Heart right ventricle (tissue), 16 donors: Measurements from ENCODE around the gene PRR7. TPM values are rescaled to one million over a fixed set of nuclear protein-coding genes. Genes with fewer than 3 reads are reported as not detected.

Source experiments
- ATAC-seq, 8 donors: fragments of 200-7000 bp; cut with Tn5 transposase; one replicate each; pipeline ENCODE4 v1.9.1; 2020; ENCODE audit warnings: mild to moderate bottlenecking in 8 of 8, moderate library complexity in 8 of 8, moderate number of reproducible peaks in 1 of 8
- DNase-seq, 2 donors: peaks; one replicate each; pipeline ENCODE4 v3.0.0-alpha.2; 2020
- H3K27ac ChIP-seq, 10 donors: fragments of 200-600 bp; sonication (generic) in 2 of 10; one replicate each; pipeline versions ENCODE4 v1.5.0 to v1.8.0; 2020 to 2022; ENCODE audit warnings: mild to moderate bottlenecking in 3 of 10
- H3K27me3 ChIP-seq, 7 donors: fragments of 200-600 bp; one replicate each; pipeline ENCODE4 v1.8.0; 2021 to 2022; ENCODE audit warnings: mild to moderate bottlenecking in 2 of 7
- H3K36me3 ChIP-seq, 9 donors: fragments of 200-600 bp; sonication (generic) in 1 of 9; one replicate each; pipeline versions ENCODE4 v1.5.0 to v1.8.0; 2020 to 2022; ENCODE audit warnings: mild to moderate bottlenecking in 2 of 9
- H3K4me1 ChIP-seq, 9 donors: fragments of 200-600 bp; sonication (generic) in 1 of 9; one replicate each; pipeline versions ENCODE4 v1.5.0 to v1.8.0; 2020 to 2022; ENCODE audit warnings: mild to moderate bottlenecking in 4 of 9
- H3K4me3 ChIP-seq, 10 donors: fragments of 200-600 bp; sonication (generic) in 2 of 10; one replicate each; pipeline versions ENCODE4 v1.5.0 to v1.8.0; 2020 to 2022; ENCODE audit warnings: mild to moderate bottlenecking in 7 of 10, moderate library complexity in 2 of 10
- H3K9me3 ChIP-seq, 11 donors: fragments of 200-600 bp in 10 of 11; sonication (generic) in 2 of 11; one replicate each; pipeline versions ENCODE4 v1.5.0 to v1.8.0; 2013 to 2022; ENCODE audit warnings: mild to moderate bottlenecking in 2 of 11, control low read depth in 1 of 11, moderate library complexity in 1 of 11
- CTCF ChIP-seq, 9 donors: fragments of 200-600 bp; sonication (generic) in 2 of 9; IDR thresholded peaks; one replicate each; pipeline versions ENCODE4 v1.5.0 to v1.8.0; 2021 to 2022; ENCODE audit warnings: antibody characterized with exemption in 9 of 9, mild to moderate bottlenecking in 5 of 9, moderate library complexity in 1 of 9
- whole genome bisulfite sequencing, 2 donors: extraction: QIAGEN DNeasy Blood & Tissue Kit; methylation state at CpG; one replicate each; pipeline ENCODE4 v1.1.7; 2013; ENCODE audit warnings: inconsistent platforms in 1 of 2; 5-methylcytosine and 5-hydroxymethylcytosine counted together
- intact Hi-C, 10 donors: fragments of 100-400 bp; cut with DNase I; formaldehyde crosslinking; loops; one replicate each; pipeline versions ENCODE4 v1.11.1 to v1.14.2; 2022
- polyA plus RNA-seq, 2 donors: library from polyadenylated mRNA; stranded (reverse); fragments of 200-250 nt; gene quantifications; one replicate each; pipeline ENCODE4 v1.2.3, GENCODE V29; 2013
- total RNA-seq, 10 donors: library from RNA; stranded (reverse); fragmentation: NEBNext Ultra II Directional in 3 of 10; extraction: Animal tissue kit (Norgen Biotek cat#: 25700) in 3 of 10; gene quantifications; one replicate each; pipeline versions ENCODE4 v1.2.1 to v1.2.4, GENCODE V29; 2021 to 2023
- donor health status: Arrhythmogenic right ventricular cardiomyopathy.
- donor health status: ischemic (EF 13 %, LVEDD 7.1; RV severe dilation, severe dysfunction).
- donor health status: healthy with polysubstance abuse.
- donor health status: DM: no; HTN: yes; CAD: no.
- donor health status: DM: no; HTN: no; CAD: no.
- donor health status: ischemic (EF 25% LVEDD 6.9; RV normal size, moderate dysfunction).
- donor health status: ischemic (EF 25% LVEDD 5.7; RV mildly dilated, moderate dysfunction).
- donor health status: healthy.
- donor health status: DM: yes; HTN: yes; CAD: no.
- donor health status: Ischemic cardiomyopathy.
- donor health status: ischemic (EF 35%, LVEDD 5.7; RV mildly dilated, moderate dysfunction).
- donor health status: nonischemic (EF 11% LVEDD 7.7; RV severe dilation, severe dysfunction).
- donor health status: DM: yes; HTN: yes; CAD: no.
- donor health status: PGD.
- donor health status: ischemic (EF 29% LVEDD 5.4; RV normal size, mild dysfunction).
- donor health status: nonischemic (EF 23%, LVEDD 6.1; RV moderate dilation, normal function).

Gene PRR7
- total and polyA plus RNA-seq, 12 donors, result 0.97 to 2.9 (median 2.0) TPM

DNA sequence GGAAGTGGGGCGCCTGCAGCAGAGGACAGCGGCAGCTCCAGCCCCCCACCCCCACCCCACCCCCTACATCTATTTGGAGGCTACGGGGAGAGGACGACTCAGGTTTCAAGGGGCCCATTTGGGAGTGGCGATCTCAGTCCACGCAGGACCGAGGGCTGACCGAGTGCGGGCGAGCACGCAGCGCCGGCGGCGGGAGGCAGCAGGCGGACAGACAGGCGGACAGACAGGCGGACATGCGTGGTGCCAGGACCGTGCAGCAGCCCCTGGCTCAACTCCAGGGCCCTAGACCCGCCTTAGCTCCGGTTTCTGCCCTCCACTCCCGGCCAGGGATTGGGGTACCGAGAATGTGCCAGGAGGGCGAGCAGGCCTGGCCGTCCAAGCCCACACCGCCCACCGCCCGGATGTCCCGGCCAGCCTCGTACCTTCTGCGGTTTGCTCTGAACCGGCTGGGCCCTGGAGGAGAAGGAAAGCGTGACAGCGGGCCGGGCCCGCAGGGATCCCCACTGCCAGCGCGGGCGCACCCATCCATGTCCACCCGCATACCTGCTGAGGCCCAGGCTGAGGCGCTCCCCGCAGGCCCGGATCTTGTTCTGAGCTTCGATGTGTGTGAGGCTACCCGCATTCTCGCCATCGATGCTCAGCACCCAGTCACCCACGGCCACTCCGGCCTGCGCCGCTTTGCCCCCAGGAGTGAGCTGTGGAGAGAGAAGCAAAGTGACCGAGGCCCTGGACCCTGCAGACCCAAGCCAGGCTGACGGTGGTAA is 45.6 kb downstream of the PRR7 start:
- TF ChIP-seq CTCF (IDR thresholded peaks at IDR 0.05), result no peak
- Histone ChIP-seq H3K27ac (peak overlapping the region in 3 of 10 donors; percentile 95 to 97 (median 97)), H3K4me3 (no peak overlapping the region), H3K27me3 (no peaks in the 10 kb centered on the region), H3K36me3 (peaks cover 4 to 77% (median 47%) of the 10 kb centered on the region in 9 donors), H3K9me3 (no peaks in the 10 kb centered on the region), H3K4me1 (peaks cover 15 to 54% (median 44%) of the 10 kb centered on the region in 9 donors)
- ATAC-seq (no peak), DNase-seq (no peak)
- WGBS, 2 donors, result 93% methylated on average over 53 to 54 of the region's 54 CpGs
- intact Hi-C loops, result loop anchor here in 1 of 10 donors (10.0 kb wide), 1 partner anchor 177 kb away; the partner anchor contains the start of gene MXD3

DNA sequence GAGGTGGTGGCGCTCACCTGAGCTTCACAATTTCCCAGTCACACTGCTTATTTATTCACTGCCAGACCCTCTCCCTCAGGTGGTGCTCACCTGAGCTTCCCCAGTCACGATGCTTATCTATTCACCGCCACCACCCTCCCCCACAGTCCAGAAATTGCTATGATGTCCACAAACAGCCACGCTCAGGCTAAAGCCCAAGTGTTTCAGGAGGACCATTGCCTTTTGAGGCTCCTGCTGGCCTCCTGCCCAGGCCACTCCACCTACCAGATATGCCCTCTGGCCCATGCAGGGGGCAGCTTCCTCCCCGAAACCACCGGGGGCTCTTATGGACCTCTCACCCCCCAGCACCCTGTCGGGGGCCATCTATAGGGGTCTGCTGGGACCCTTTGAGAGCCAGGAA is 46.2 kb downstream of the PRR7 start:
- Histone ChIP-seq H3K27ac (peak overlapping the region in 7 of 10 donors; percentile 1 to 97 (median 85)), H3K4me1 (peaks cover 15 to 56% (median 45%) of the 10 kb centered on the region in 9 donors)
- intact Hi-C loops, result loop anchor here in 1 of 10 donors (10.0 kb wide), 1 partner anchor 178 kb away; the partner anchor contains the start of gene MXD3

GRCh38 chr5:177493795-177494345 is 47.3 kb downstream of the PRR7 start:
- 85 to 87% methylated on average over 5 of the region's 5 CpGs for WGBS, 2 donors
- Histone ChIP-seq H3K4me3 (peak overlapping the region in 1 of 10 donors; percentile 91), H3K9me3 (no peaks in the 10 kb centered on the region), H3K27ac (peak overlapping the region in 8 of 10 donors; percentile 85 to 98 (median 96)), H3K27me3 (no peaks in the 10 kb centered on the region), H3K4me1 (peaks cover 15 to 66% (median 52%) of the 10 kb centered on the region in 9 donors), H3K36me3 (peaks cover 0 to 60% (median 30%) of the 10 kb centered on the region in 9 donors)
- no peak for TF ChIP-seq CTCF (IDR thresholded peaks at IDR 0.05)
- ATAC-seq (no peak), DNase-seq (no peak)
- intact Hi-C loops, result loop anchor here in 1 of 10 donors (10.0 kb wide), 1 partner anchor 179 kb away; the partner anchor contains the start of gene MXD3

More for the DNA sequence above, 46.2 kb downstream of the PRR7 start:
- peaks cover 2 to 70% (median 41%) of the 10 kb centered on the region in 9 donors for H3K36me3 ChIP-seq
- ATAC-seq (no peak), DNase-seq (no peak)
- no peaks in the 10 kb centered on the region for H3K9me3 ChIP-seq
- no peaks in the 10 kb centered on the region for H3K27me3 ChIP-seq
- TF ChIP-seq CTCF (IDR thresholded peaks at IDR 0.05), result no peak
- no peak overlapping the region for H3K4me3 ChIP-seq
- 52 to 62% methylated on average over 7 of the region's 7 CpGs for WGBS, 2 donors
